B cell (primary cell): Measurements from ENCODE around the gene ADGRF5.

Experiments used
- EZH2 ChIP-seq: IDR thresholded peaks from 2 replicates; pipeline ENCODE4 v1.6.1; 2012; ENCODE audit warnings: borderline replicate concordance, low read depth, mild to moderate bottlenecking, moderate library complexity, low read length; ENCODE audit not compliant: insufficient read depth, poor library complexity, severe bottlenecking
- TF ChIP-seq, protein P1 (sequence below): fragments of 200-600 bp; IDR thresholded peaks from one replicate; pipeline ENCODE4 v1.8.0; 2022; ENCODE audit warnings: antibody characterized with exemption, mild to moderate bottlenecking

- TF ChIP-seq, protein P1, sequence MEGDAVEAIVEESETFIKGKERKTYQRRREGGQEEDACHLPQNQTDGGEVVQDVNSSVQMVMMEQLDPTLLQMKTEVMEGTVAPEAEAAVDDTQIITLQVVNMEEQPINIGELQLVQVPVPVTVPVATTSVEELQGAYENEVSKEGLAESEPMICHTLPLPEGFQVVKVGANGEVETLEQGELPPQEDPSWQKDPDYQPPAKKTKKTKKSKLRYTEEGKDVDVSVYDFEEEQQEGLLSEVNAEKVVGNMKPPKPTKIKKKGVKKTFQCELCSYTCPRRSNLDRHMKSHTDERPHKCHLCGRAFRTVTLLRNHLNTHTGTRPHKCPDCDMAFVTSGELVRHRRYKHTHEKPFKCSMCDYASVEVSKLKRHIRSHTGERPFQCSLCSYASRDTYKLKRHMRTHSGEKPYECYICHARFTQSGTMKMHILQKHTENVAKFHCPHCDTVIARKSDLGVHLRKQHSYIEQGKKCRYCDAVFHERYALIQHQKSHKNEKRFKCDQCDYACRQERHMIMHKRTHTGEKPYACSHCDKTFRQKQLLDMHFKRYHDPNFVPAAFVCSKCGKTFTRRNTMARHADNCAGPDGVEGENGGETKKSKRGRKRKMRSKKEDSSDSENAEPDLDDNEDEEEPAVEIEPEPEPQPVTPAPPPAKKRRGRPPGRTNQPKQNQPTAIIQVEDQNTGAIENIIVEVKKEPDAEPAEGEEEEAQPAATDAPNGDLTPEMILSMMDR: no peak
- TF ChIP-seq EZH2: no peak
These were observed 102.2 kb downstream of the ADGRF5 start for GRCh38 chr6:46819561-46819960.
